ENCODE data around the gene PSMD12.
"Not testable (repeated sequence)": the region's sequence is repeated elsewhere in the genome, so short reads cannot be mapped to it uniquely, and the experiment has no call there.

Gene PSMD12

GRCh38 chr17:67412032-67412431 lies 45.7 kb upstream of the PSMD12 start:
- no peak for TF ChIP-seq CTCF (IDR thresholded peaks at IDR 0.05; ENCODE audit: insufficient read depth, low read depth, low read length, missing control alignments)

GRCh38 chr17:67411397-67411796 lies 45.0 kb upstream of the PSMD12 start:
- H3K4me3 ChIP-seq (ENCODE audit: low read depth, low read length), result no peak overlapping the region
- DNase-seq (ENCODE audit: low read depth), result no peak
- TF ChIP-seq CTCF (IDR thresholded peaks at IDR 0.05; ENCODE audit: insufficient read depth, low read depth, low read length, missing control alignments), result no peak

More at GRCh38 chr17:67412032-67412431, 45.7 kb upstream of the PSMD12 start:
- no peak for DNase-seq (ENCODE audit: low read depth)
- no peak overlapping the region for H3K4me3 ChIP-seq (ENCODE audit: low read depth, low read length)

- H3K4me3 ChIP-seq (ENCODE audit: low read depth, low read length); DNase-seq (ENCODE audit: low read depth): not testable (repeated sequence)
Observed at GRCh38 chr17:67408455-67408830, 42.1 kb upstream of the PSMD12 start.

GRCh38 chr17:67403483-67403882 lies 37.1 kb upstream of the PSMD12 start:
- no peak for TF ChIP-seq CTCF (IDR thresholded peaks at IDR 0.05; ENCODE audit: insufficient read depth, low read depth, low read length, missing control alignments)
- DNase-seq (ENCODE audit: low read depth), result no peak
- no peak overlapping the region for H3K4me3 ChIP-seq (ENCODE audit: low read depth, low read length)

GRCh38 chr17:67403065-67403464 lies 36.7 kb upstream of the PSMD12 start:
- DNase-seq (ENCODE audit: low read depth), result no peak
- TF ChIP-seq CTCF (IDR thresholded peaks at IDR 0.05; ENCODE audit: insufficient read depth, low read depth, low read length, missing control alignments), result no peak
- H3K4me3 ChIP-seq (ENCODE audit: low read depth, low read length), result no peak overlapping the region

GRCh38 chr17:67401598-67402504 lies 35.5 kb upstream of the PSMD12 start:
- no peak overlapping the region for H3K4me3 ChIP-seq (ENCODE audit: low read depth, low read length)
- TF ChIP-seq CTCF (IDR thresholded peaks at IDR 0.05; ENCODE audit: insufficient read depth, low read depth, low read length, missing control alignments), result no peak

GRCh38 chr17:67401106-67401505 lies 34.7 kb upstream of the PSMD12 start:
- H3K4me3 ChIP-seq (ENCODE audit: low read depth, low read length), result no peak overlapping the region
- DNase-seq (ENCODE audit: low read depth), result no peak
- no peak for TF ChIP-seq CTCF (IDR thresholded peaks at IDR 0.05; ENCODE audit: insufficient read depth, low read depth, low read length, missing control alignments)

More at GRCh38 chr17:67401598-67402504, 35.5 kb upstream of the PSMD12 start:
- DNase-seq (ENCODE audit: low read depth), result no peak
